Ascending aorta (tissue), 2 donors: ENCODE results near the gene ADCY9. TPM values are rescaled to one million over a fixed set of nuclear protein-coding genes. Genes with fewer than 3 reads are reported as not detected.
A peak's percentile ranks its signal among the peaks of the same experiment; 100 is the strongest.

Experiments
- DNase-seq, 2 donors: peaks; one replicate each; pipeline ENCODE4 v3.0.0-alpha.2; 2019; ENCODE audit warnings: low spot score in 2 of 2
- H3K27ac ChIP-seq, 2 donors: fragments of 200-600 bp; sonication (generic); one replicate each; pipeline ENCODE4 v1.5.1; 2016 to 2017; ENCODE audit warnings: mild to moderate bottlenecking in 1 of 2
- H3K27me3 ChIP-seq: fragments of 200-600 bp; sonication (generic); one replicate; pipeline ENCODE4 v1.5.1; 2017
- H3K36me3 ChIP-seq, 2 donors: fragments of 200-600 bp; sonication (generic); one replicate each; pipeline ENCODE4 v1.5.1; 2016
- H3K4me1 ChIP-seq, 2 donors: fragments of 200-600 bp; sonication (generic); one replicate each; pipeline ENCODE4 v1.5.1; 2016 to 2017; ENCODE audit warnings: mild to moderate bottlenecking in 1 of 2
- H3K4me3 ChIP-seq, 2 donors: fragments of 200-600 bp; sonication (generic); one replicate each; pipeline ENCODE4 v1.5.1; 2016 to 2017; ENCODE audit warnings: mild to moderate bottlenecking in 1 of 2
- H3K9me3 ChIP-seq, 2 donors: fragments of 200-600 bp; sonication (generic); one replicate each; pipeline ENCODE4 v1.5.1; 2016
- CTCF ChIP-seq, 3 experiments: fragments of 200-600 bp in 2 of 3; fragments of 450-650 bp in 1 of 3; sonication (generic) in 2 of 3; IDR thresholded peaks; one replicate each; pipeline ENCODE4 v1.5.1; 2016 to 2019; ENCODE audit warnings: antibody characterized with exemption in 3 of 3, mild to moderate bottlenecking in 1 of 3, moderate library complexity in 1 of 3
- intact Hi-C: fragments of 100-400 bp; cut with DNase I; formaldehyde crosslinking; loops from one replicate; pipeline ENCODE4 v1.15.1; 2023
- total RNA-seq: library from RNA; depleted of rRNA; stranded (reverse); fragments of >200 nt; gene quantifications from one replicate; pipeline ENCODE4 v1.1.0, GENCODE V29; 2016

Gene ADCY9
- total RNA-seq, 1 donor from 2014 or later: 49.7 TPM

GRCh38 chr16:4026854-4027253 is 89.4 kb downstream of the ADCY9 start:
- no peak overlapping the region for H3K4me3 ChIP-seq
- peaks cover 0 to 3% of the 10 kb centered on the region in 2 donors for H3K36me3 ChIP-seq
- intact Hi-C loops: no loop called here
- no peak for TF ChIP-seq CTCF (IDR thresholded peaks at IDR 0.05)
- H3K4me1 ChIP-seq: no peaks in the 10 kb centered on the region
- no peak overlapping the region for H3K27ac ChIP-seq
- no peaks in the 10 kb centered on the region for H3K9me3 ChIP-seq
- H3K27me3 ChIP-seq: no peaks in the 10 kb centered on the region
- DNase-seq: no peak

GRCh38 chr16:4025428-4025827 is 90.8 kb downstream of the ADCY9 start:
- Histone ChIP-seq H3K27ac (no peak overlapping the region), H3K36me3 (peaks cover 0 to 3% of the 10 kb centered on the region in 2 donors), H3K4me1 (no peaks in the 10 kb centered on the region), H3K27me3 (no peaks in the 10 kb centered on the region), H3K4me3 (no peak overlapping the region), H3K9me3 (no peaks in the 10 kb centered on the region)
- no peak for TF ChIP-seq CTCF (IDR thresholded peaks at IDR 0.05)
- DNase-seq: no peak
- intact Hi-C loops: no loop called here

GRCh38 chr16:4021916-4022315 is 94.3 kb downstream of the ADCY9 start:
- no peak for TF ChIP-seq CTCF (IDR thresholded peaks at IDR 0.05)
- intact Hi-C loops: no loop called here
- no peaks in the 10 kb centered on the region for H3K27me3 ChIP-seq
- H3K9me3 ChIP-seq: no peaks in the 10 kb centered on the region
- no peak overlapping the region for H3K4me3 ChIP-seq
- peaks cover 0 to 4% of the 10 kb centered on the region in 2 donors for H3K4me1 ChIP-seq
- DNase-seq: no peak
- peak overlapping the region in 1 of 2 donors; percentile 1 for H3K27ac ChIP-seq
- H3K36me3 ChIP-seq: peaks cover 0 to 3% of the 10 kb centered on the region in 2 donors

- Histone ChIP-seq H3K36me3 (peaks cover 0 to 3% of the 10 kb centered on the region in 2 donors), H3K27ac (peak overlapping the region; percentile 1 to 48), H3K4me1 (peaks cover 0 to 7% of the 10 kb centered on the region in 2 donors), H3K4me3 (no peak overlapping the region), H3K9me3 (no peaks in the 10 kb centered on the region), H3K27me3 (no peaks in the 10 kb centered on the region)
- no peak for TF ChIP-seq CTCF (IDR thresholded peaks at IDR 0.05)
- DNase-seq: no peak
- intact Hi-C loops: no loop called here
These were observed 95.0 kb downstream of the ADCY9 start for GRCh38 chr16:4021070-4021779.

- peak overlapping the region; percentile 36 to 55 for H3K4me3 ChIP-seq
- intact Hi-C loops: loop anchor here (5.0 kb wide), 1 partner anchor 93 kb away; no protein-coding TSS in a partner anchor
- no peaks in the 10 kb centered on the region for H3K9me3 ChIP-seq
- no peaks in the 10 kb centered on the region for H3K27me3 ChIP-seq
- no peak for DNase-seq
- TF ChIP-seq CTCF (IDR thresholded peaks at IDR 0.05): no peak
- H3K27ac ChIP-seq: peak overlapping the region; percentile 55 to 67
- peaks cover 0 to 11% of the 10 kb centered on the region in 2 donors for H3K4me1 ChIP-seq
- no peaks in the 10 kb centered on the region for H3K36me3 ChIP-seq
These were observed 96.9 kb downstream of the ADCY9 start for GRCh38 chr16:4019371-4019791.
